Astrocyte (in vitro differentiated cells and primary cell): Measurements from ENCODE around the gene GKN2.

Experiments
- EZH2 ChIP-seq: IDR thresholded peaks from 2 replicates; pipeline ENCODE4 v1.6.1; 2012; ENCODE audit warnings: mild to moderate bottlenecking, low read length, inconsistent platforms; ENCODE audit not compliant: insufficient read depth
- TF ChIP-seq, protein P1 (sequence below): IDR thresholded peaks from 2 replicates; pipeline ENCODE4 v1.5.1; 2011; ENCODE audit warnings: low read depth, mild to moderate bottlenecking, inconsistent platforms, low read length, moderate library complexity; ENCODE audit not compliant: insufficient read depth

DNA sequence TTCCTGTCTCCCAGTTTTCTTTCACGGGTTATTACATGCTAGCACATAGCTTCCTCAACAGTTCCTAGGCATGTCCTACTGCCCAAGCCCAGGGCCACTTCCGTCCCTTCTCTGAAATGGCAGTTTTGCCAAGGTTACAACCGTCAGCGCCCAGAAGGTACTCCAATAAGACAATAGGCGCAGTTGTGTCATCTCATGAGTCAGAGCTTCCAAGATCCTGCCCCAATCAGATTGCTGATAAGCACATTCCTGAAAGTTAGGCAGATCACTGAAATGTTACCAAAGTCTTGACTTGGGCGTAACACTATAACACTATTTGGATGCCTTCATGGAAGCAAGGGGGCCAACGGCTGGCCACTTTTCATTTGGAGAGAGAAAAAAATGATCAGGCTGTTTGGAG lies 34.2 kb downstream of the GKN2 start:
- TF ChIP-seq, protein P1, sequence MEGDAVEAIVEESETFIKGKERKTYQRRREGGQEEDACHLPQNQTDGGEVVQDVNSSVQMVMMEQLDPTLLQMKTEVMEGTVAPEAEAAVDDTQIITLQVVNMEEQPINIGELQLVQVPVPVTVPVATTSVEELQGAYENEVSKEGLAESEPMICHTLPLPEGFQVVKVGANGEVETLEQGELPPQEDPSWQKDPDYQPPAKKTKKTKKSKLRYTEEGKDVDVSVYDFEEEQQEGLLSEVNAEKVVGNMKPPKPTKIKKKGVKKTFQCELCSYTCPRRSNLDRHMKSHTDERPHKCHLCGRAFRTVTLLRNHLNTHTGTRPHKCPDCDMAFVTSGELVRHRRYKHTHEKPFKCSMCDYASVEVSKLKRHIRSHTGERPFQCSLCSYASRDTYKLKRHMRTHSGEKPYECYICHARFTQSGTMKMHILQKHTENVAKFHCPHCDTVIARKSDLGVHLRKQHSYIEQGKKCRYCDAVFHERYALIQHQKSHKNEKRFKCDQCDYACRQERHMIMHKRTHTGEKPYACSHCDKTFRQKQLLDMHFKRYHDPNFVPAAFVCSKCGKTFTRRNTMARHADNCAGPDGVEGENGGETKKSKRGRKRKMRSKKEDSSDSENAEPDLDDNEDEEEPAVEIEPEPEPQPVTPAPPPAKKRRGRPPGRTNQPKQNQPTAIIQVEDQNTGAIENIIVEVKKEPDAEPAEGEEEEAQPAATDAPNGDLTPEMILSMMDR: no peak
- TF ChIP-seq EZH2: no peak
